HEK293 (cell line): ENCODE data around the gene COL4A1.

ENCODE experiments used
- CTCF ChIA-PET: fragments of 350-600 bp; formaldehyde crosslinking; extraction: SDS; loops from one replicate; lab custom pipeline; 2021; ENCODE audit warnings: antibody characterized with exemption; lab: Yijun Ruan, JAX
- POLR2A ChIA-PET: fragments of 300-600 bp; formaldehyde crosslinking; extraction: SDS; loops from one replicate; lab custom pipeline; 2020; ENCODE audit warnings: antibody characterized with exemption, inconsistent platforms; lab: Yijun Ruan, JAX
- H3K27ac ChIP-seq: fragments of 200-500 bp; sonication (Bioruptor generic); 2 replicates; pipeline ENCODE4 v1.5.1; 2014; ENCODE audit warnings: low read depth, low read length, control low read depth, inconsistent platforms; ENCODE audit errors: extremely low read depth
- H3K36me3 ChIP-seq, 2 experiments: fragments of 200-500 bp in 1 of 2; sonication (Bioruptor generic) in 1 of 2; 1 replicate in 1 of 2; 2 replicates in 1 of 2; pipeline ENCODE4 v1.5.1; 2014 to 2017; ENCODE audit warnings: inconsistent platforms in 2 of 2, low read length in 2 of 2; ENCODE audit not compliant: control insufficient read depth in 2 of 2, insufficient read depth in 1 of 2
- H3K4me1 ChIP-seq: fragments of 200-500 bp; sonication (Bioruptor generic); 2 replicates; pipeline ENCODE4 v1.5.1; 2014; ENCODE audit warnings: mild to moderate bottlenecking, low read length, inconsistent platforms; ENCODE audit not compliant: control insufficient read depth, insufficient read depth
- H3K4me3 ChIP-seq: 2 replicates; pipeline ENCODE4 v1.5.1; 2011; ENCODE audit warnings: low read depth, mild to moderate bottlenecking, control low read depth, low read length, moderate library complexity
- H3K9me3 ChIP-seq: fragments of 200-500 bp; sonication (Bioruptor generic); 2 replicates; pipeline ENCODE4 v1.5.1; 2014; ENCODE audit warnings: low read depth, low read length, inconsistent platforms; ENCODE audit not compliant: control insufficient read depth, insufficient read depth
- BCL11B ChIP-seq: fragments of 450-650 bp; formaldehyde crosslinking; IDR thresholded peaks from 2 replicates; pipeline ENCODE4 v1.5.1; 2016; ENCODE audit warnings: low read depth, missing biosample characterization, missing genetic modification characterization
- HOXD13 ChIP-seq: sonication (generic); formaldehyde crosslinking; IDR thresholded peaks from 2 replicates; pipeline ENCODE4 v1.8.0; 2022; ENCODE audit warnings: missing genetic modification reagents, borderline replicate concordance
- IKZF3 ChIP-seq: fragments of 450-650 bp; IDR thresholded peaks from 2 replicates; pipeline ENCODE4 v1.5.0; 2018; ENCODE audit warnings: missing biosample characterization, mild to moderate bottlenecking, missing genetic modification characterization, moderate library complexity
- ZBTB1 ChIP-seq: fragments of 450-650 bp; formaldehyde crosslinking; IDR thresholded peaks from 2 replicates; pipeline ENCODE4 v1.5.1; 2016; ENCODE audit warnings: missing biosample characterization, missing genetic modification characterization
- ZBTB21 ChIP-seq: fragments of 450-650 bp; formaldehyde crosslinking; IDR thresholded peaks from 2 replicates; pipeline ENCODE4 v1.5.1; 2017; ENCODE audit warnings: missing biosample characterization, missing genetic modification characterization
- ZNF157 ChIP-seq: fragments of 450-650 bp; formaldehyde crosslinking; IDR thresholded peaks from 2 replicates; pipeline ENCODE4 v1.5.1; 2016; ENCODE audit warnings: missing biosample characterization, missing genetic modification characterization
- ZNF19 ChIP-seq: fragments of 450-650 bp; formaldehyde crosslinking; IDR thresholded peaks from 2 replicates; pipeline ENCODE4; 2016; ENCODE audit warnings: missing biosample characterization, missing genetic modification characterization, low read depth
- ZNF341 ChIP-seq: fragments of 450-650 bp; formaldehyde crosslinking; IDR thresholded peaks from 2 replicates; pipeline ENCODE4; 2016; ENCODE audit warnings: low read depth, missing biosample characterization, missing genetic modification characterization
- ZNF391 ChIP-seq: fragments of 450-650 bp; formaldehyde crosslinking; IDR thresholded peaks from 2 replicates; pipeline ENCODE4 v1.5.1; 2016; ENCODE audit warnings: low read depth, missing biosample characterization, missing genetic modification characterization, borderline replicate concordance
- ZNF548 ChIP-seq: fragments of 450-650 bp; formaldehyde crosslinking; IDR thresholded peaks from 2 replicates; pipeline ENCODE4 v1.5.1; 2016; ENCODE audit warnings: missing biosample characterization, missing genetic modification characterization
- ZNF596 ChIP-seq: fragments of 450-650 bp; IDR thresholded peaks from 2 replicates; pipeline ENCODE4 v1.5.0; 2018; ENCODE audit warnings: missing biosample characterization, mild to moderate bottlenecking, missing genetic modification characterization, moderate library complexity
- ZNF600 ChIP-seq: fragments of 450-650 bp; formaldehyde crosslinking; IDR thresholded peaks from 2 replicates; pipeline ENCODE4 v1.5.1; 2016; ENCODE audit warnings: missing biosample characterization, missing genetic modification characterization
- ZNF623 ChIP-seq: fragments of 450-650 bp; formaldehyde crosslinking; IDR thresholded peaks from 2 replicates; pipeline ENCODE4 v1.5.1; 2016; ENCODE audit warnings: missing biosample characterization, missing genetic modification characterization
- ZNF777 ChIP-seq: fragments of 450-650 bp; formaldehyde crosslinking; IDR thresholded peaks from 2 replicates; pipeline ENCODE4 v1.5.1; 2017; ENCODE audit warnings: missing biosample characterization, missing genetic modification characterization, borderline replicate concordance
- TF ChIP-seq, protein P1 (sequence below): fragments of 450-650 bp; formaldehyde crosslinking; IDR thresholded peaks from 2 replicates; pipeline ENCODE4 v1.5.1; 2016; ENCODE audit warnings: missing biosample characterization, missing genetic modification characterization
- TF ChIP-seq, protein P2 (sequence below): sonication (generic); formaldehyde crosslinking; IDR thresholded peaks from 2 replicates; pipeline ENCODE4 v1.8.1; 2022; ENCODE audit warnings: mild to moderate bottlenecking, moderate library complexity, missing genetic modification reagents
- TF ChIP-seq, protein P3 (sequence below): fragments of 450-650 bp; formaldehyde crosslinking; IDR thresholded peaks from 2 replicates; pipeline ENCODE4 v1.5.1; 2017; ENCODE audit warnings: missing biosample characterization, mild to moderate bottlenecking, missing genetic modification characterization, moderate library complexity
- TF ChIP-seq, protein P4 (sequence below): fragments of 450-650 bp; formaldehyde crosslinking; IDR thresholded peaks from 2 replicates; pipeline ENCODE4 v1.5.1; 2017; ENCODE audit warnings: missing biosample characterization, missing genetic modification characterization
- TF ChIP-seq, protein P5 (sequence below): fragments of 450-650 bp; formaldehyde crosslinking; IDR thresholded peaks from 2 replicates; pipeline ENCODE4 v1.5.1; 2016; ENCODE audit warnings: missing biosample characterization, missing genetic modification characterization
- TF ChIP-seq, protein P6 (sequence below): fragments of 450-650 bp; formaldehyde crosslinking; conservative IDR thresholded peaks from 2 replicates; pipeline ENCODE4 v1.5.1; 2016; ENCODE audit warnings: low read depth, missing biosample characterization, missing genetic modification characterization

COL4A1 gene

DNA sequence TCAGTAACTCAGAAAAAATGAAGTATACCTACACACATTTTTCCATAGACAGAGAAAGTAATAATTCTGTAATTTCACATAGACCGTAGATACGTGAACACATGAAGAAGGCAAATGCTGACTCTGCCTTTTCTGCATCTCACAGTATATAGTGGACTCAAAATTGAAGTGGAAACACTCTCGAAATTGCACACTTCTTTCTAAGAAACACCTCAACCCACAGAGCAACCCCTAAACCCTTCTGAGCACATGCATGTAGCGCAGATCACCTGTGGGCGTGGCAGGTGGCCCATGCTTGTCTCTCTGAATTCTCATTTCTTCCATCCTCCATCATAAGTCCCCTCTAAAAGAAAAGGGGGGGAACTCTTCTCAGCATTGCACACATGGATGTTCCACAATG, 34.7 kb downstream of the COL4A1 start:
- ChIA-PET CTCF (no interaction called here), POLR2A (no interaction called here)
- TF ChIP-seq, protein P1, sequence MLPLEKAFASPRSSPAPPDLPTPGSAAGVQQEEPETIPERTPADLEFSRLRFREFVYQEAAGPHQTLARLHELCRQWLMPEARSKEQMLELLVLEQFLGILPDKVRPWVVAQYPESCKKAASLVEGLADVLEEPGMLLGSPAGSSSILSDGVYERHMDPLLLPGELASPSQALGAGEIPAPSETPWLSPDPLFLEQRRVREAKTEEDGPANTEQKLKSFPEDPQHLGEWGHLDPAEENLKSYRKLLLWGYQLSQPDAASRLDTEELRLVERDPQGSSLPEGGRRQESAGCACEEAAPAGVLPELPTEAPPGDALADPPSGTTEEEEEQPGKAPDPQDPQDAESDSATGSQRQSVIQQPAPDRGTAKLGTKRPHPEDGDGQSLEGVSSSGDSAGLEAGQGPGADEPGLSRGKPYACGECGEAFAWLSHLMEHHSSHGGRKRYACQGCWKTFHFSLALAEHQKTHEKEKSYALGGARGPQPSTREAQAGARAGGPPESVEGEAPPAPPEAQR: no peak
- TF ChIP-seq ZBTB1 (tag by site-specific recombination) (no peak), HOXD13 (CRISPR knock-in tag) (no peak), ZNF391 (tag by site-specific recombination) (no peak), ZNF600 (no peak), ZNF341 (tag by site-specific recombination) (no peak)
- TF ChIP-seq, protein P2, sequence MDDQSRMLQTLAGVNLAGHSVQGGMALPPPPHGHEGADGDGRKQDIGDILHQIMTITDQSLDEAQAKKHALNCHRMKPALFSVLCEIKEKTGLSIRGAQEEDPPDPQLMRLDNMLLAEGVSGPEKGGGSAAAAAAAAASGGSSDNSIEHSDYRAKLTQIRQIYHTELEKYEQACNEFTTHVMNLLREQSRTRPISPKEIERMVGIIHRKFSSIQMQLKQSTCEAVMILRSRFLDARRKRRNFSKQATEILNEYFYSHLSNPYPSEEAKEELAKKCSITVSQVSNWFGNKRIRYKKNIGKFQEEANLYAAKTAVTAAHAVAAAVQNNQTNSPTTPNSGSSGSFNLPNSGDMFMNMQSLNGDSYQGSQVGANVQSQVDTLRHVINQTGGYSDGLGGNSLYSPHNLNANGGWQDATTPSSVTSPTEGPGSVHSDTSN (CRISPR knock-in tag): no peak
- no peaks in the 10 kb centered on the region for H3K9me3 ChIP-seq
- no peaks in the 10 kb centered on the region for H3K36me3 ChIP-seq
- H3K4me3 ChIP-seq: no peak overlapping the region
- no peak overlapping the region for H3K27ac ChIP-seq
- H3K4me1 ChIP-seq: no peaks in the 10 kb centered on the region

DNA sequence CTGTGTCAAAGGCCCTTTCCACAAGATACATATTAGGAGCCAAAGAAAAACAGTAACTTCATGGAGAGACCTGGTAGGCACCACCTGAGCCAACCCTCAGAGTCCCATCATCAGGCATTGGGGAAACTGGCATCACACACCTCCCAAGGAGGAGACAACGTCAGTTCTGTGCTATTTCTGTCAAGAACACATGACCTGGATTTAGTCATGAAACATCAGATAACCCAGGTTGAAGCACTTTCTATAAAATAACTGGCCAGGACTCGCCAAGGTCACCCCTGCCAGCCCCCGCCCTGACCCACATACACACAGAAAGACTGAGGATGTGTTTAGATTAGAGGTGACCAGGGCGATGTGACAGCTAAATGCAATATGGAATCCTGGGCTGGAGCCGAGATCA, 35.6 kb downstream of the COL4A1 start:
- POLR2A ChIA-PET: no interaction called here
- CTCF ChIA-PET: interaction anchor here (0.6 kb wide), 1 partner anchor 154 kb away, joined by 3 read pairs; no protein-coding TSS in a partner anchor
- H3K4me3 ChIP-seq: no peak overlapping the region
- TF ChIP-seq BCL11B (tag by site-specific recombination) (no peak), ZNF596 (tag by site-specific recombination) (no peak), ZNF548 (tag by site-specific recombination) (no peak), ZNF777 (no peak), ZNF19 (tag by site-specific recombination) (no peak), ZNF623 (tag by site-specific recombination) (no peak), ZBTB21 (tag by site-specific recombination) (no peak)
- TF ChIP-seq, protein P3, sequence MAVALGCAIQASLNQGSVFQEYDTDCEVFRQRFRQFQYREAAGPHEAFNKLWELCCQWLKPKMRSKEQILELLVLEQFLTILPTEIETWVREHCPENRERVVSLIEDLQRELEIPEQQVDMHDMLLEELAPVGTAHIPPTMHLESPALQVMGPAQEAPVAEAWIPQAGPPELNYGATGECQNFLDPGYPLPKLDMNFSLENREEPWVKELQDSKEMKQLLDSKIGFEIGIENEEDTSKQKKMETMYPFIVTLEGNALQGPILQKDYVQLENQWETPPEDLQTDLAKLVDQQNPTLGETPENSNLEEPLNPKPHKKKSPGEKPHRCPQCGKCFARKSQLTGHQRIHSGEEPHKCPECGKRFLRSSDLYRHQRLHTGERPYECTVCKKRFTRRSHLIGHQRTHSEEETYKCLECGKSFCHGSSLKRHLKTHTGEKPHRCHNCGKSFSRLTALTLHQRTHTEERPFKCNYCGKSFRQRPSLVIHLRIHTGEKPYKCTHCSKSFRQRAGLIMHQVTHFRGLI (tag by site-specific recombination): no peak
- TF ChIP-seq, protein P4, sequence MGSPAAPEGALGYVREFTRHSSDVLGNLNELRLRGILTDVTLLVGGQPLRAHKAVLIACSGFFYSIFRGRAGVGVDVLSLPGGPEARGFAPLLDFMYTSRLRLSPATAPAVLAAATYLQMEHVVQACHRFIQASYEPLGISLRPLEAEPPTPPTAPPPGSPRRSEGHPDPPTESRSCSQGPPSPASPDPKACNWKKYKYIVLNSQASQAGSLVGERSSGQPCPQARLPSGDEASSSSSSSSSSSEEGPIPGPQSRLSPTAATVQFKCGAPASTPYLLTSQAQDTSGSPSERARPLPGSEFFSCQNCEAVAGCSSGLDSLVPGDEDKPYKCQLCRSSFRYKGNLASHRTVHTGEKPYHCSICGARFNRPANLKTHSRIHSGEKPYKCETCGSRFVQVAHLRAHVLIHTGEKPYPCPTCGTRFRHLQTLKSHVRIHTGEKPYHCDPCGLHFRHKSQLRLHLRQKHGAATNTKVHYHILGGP: no peak
- TF ChIP-seq, all 188 proteins: peak for 0
- Histone ChIP-seq H3K36me3 (no peaks in the 10 kb centered on the region), H3K27ac (no peak overlapping the region), H3K9me3 (no peaks in the 10 kb centered on the region), H3K4me1 (no peaks in the 10 kb centered on the region)

DNA sequence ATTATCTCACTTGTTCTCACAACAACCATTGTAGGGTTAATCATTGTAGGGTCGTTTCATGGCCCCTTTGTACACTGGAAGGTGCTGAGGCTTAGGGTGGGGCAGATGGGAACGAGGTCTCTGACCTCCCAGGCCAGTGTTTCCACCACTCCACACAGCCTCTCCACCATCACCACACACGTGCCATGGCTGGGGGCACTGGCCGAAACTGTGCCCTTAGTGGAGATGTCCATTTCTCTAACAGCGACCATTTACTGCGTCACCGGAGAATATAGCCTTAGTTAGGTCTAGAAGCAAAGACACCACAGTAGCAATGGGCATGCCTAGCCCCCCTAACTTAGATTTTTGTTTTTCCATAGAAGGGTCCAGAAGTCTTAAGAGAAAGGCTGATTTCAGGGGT, 36.5 kb downstream of the COL4A1 start:
- H3K4me1 ChIP-seq: no peaks in the 10 kb centered on the region
- POLR2A ChIA-PET: no interaction called here
- H3K36me3 ChIP-seq: no peaks in the 10 kb centered on the region
- no peak overlapping the region for H3K27ac ChIP-seq
- H3K9me3 ChIP-seq: no peaks in the 10 kb centered on the region
- no peak overlapping the region for H3K4me3 ChIP-seq
- CTCF ChIA-PET: no interaction called here
- TF ChIP-seq IKZF3 (tag by site-specific recombination) (no peak), ZNF157 (no peak), ZBTB21 (tag by site-specific recombination) (no peak)
- TF ChIP-seq, protein P5, sequence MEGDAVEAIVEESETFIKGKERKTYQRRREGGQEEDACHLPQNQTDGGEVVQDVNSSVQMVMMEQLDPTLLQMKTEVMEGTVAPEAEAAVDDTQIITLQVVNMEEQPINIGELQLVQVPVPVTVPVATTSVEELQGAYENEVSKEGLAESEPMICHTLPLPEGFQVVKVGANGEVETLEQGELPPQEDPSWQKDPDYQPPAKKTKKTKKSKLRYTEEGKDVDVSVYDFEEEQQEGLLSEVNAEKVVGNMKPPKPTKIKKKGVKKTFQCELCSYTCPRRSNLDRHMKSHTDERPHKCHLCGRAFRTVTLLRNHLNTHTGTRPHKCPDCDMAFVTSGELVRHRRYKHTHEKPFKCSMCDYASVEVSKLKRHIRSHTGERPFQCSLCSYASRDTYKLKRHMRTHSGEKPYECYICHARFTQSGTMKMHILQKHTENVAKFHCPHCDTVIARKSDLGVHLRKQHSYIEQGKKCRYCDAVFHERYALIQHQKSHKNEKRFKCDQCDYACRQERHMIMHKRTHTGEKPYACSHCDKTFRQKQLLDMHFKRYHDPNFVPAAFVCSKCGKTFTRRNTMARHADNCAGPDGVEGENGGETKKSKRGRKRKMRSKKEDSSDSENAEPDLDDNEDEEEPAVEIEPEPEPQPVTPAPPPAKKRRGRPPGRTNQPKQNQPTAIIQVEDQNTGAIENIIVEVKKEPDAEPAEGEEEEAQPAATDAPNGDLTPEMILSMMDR: no peak
- TF ChIP-seq, protein P6, sequence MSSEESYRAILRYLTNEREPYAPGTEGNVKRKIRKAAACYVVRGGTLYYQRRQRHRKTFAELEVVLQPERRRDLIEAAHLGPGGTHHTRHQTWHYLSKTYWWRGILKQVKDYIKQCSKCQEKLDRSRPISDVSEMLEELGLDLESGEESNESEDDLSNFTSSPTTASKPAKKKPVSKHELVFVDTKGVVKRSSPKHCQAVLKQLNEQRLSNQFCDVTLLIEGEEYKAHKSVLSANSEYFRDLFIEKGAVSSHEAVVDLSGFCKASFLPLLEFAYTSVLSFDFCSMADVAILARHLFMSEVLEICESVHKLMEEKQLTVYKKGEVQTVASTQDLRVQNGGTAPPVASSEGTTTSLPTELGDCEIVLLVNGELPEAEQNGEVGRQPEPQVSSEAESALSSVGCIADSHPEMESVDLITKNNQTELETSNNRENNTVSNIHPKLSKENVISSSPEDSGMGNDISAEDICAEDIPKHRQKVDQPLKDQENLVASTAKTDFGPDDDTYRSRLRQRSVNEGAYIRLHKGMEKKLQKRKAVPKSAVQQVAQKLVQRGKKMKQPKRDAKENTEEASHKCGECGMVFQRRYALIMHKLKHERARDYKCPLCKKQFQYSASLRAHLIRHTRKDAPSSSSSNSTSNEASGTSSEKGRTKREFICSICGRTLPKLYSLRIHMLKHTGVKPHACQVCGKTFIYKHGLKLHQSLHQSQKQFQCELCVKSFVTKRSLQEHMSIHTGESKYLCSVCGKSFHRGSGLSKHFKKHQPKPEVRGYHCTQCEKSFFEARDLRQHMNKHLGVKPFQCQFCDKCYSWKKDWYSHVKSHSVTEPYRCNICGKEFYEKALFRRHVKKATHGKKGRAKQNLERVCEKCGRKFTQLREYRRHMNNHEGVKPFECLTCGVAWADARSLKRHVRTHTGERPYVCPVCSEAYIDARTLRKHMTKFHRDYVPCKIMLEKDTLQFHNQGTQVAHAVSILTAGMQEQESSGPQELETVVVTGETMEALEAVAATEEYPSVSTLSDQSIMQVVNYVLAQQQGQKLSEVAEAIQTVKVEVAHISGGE (tag by site-specific recombination): no peak
